Activated CD8-positive, alpha-beta memory T cell treated with anti-CD3 and anti-CD28 coated beads, Interleukin-2, amount 10 ng/mL, durations not matched to agents 7 days and 5 days (primary cell): ENCODE measurements around the gene HOXA9. TPM values are rescaled to one million over a fixed set of nuclear protein-coding genes. Genes with fewer than 3 reads are reported as not detected.

ENCODE experiments used
- ATAC-seq: fragments of 150-1000 bp; cut with Tn5 transposase; one replicate; pipeline ENCODE4 v1.10.0; 2021; ENCODE audit warnings: moderate library complexity
- CTCF ChIA-PET: fragments of 350-600 bp; sonication (Branson Sonifier 250); formaldehyde crosslinking; loops from one replicate; lab custom pipeline; 2021; ENCODE audit warnings: antibody characterized with exemption; lab: Charles Lee
- DNase-seq: peaks from one replicate; pipeline ENCODE4 v3.0.0-alpha.2; 2020
- H3K27ac Mint-ChIP-seq: one replicate; pipeline ENCODE4 v1.8.0; 2021; ENCODE audit warnings: mild to moderate bottlenecking, mixed read lengths
- H3K27me3 Mint-ChIP-seq: one replicate; pipeline ENCODE4 v1.8.0; 2021; ENCODE audit warnings: mixed read lengths
- H3K36me3 Mint-ChIP-seq: one replicate; pipeline ENCODE4 v1.8.0; 2021; ENCODE audit warnings: mild to moderate bottlenecking, mixed read lengths
- H3K4me1 Mint-ChIP-seq: one replicate; pipeline ENCODE4 v1.8.0; 2021; ENCODE audit warnings: mixed read lengths
- H3K4me3 Mint-ChIP-seq: one replicate; pipeline ENCODE4 v1.8.0; 2021; ENCODE audit warnings: mild to moderate bottlenecking, moderate library complexity, mixed read lengths
- H3K9me3 Mint-ChIP-seq: one replicate; pipeline ENCODE4 v1.8.0; 2022; ENCODE audit warnings: low read depth, mixed read lengths
- total RNA-seq, 2 experiments: library from RNA; stranded (reverse); gene quantifications; one replicate each; pipeline ENCODE4 v1.2.3, GENCODE V29; 2021

HOXA9 gene
- total RNA-seq, 2 experiments from 2014 or later = not detected

GRCh38 chr7:27205325-27206280, 40.3 kb upstream of the HOXA9 start:
- H3K27ac Mint-ChIP-seq = no peak overlapping the region
- no peaks in the 10 kb centered on the region for H3K36me3 Mint-ChIP-seq
- H3K9me3 Mint-ChIP-seq = no peaks in the 10 kb centered on the region
- H3K4me1 Mint-ChIP-seq = peaks cover 28% of the 10 kb centered on the region
- CTCF ChIA-PET = interaction anchor here (2.5 kb wide), 1 partner anchor 10 kb away, joined by 8 read pairs; no protein-coding TSS in a partner anchor
- DNase-seq = no peak
- ATAC-seq = no peak
- H3K4me3 Mint-ChIP-seq = no peak overlapping the region
- H3K27me3 Mint-ChIP-seq = peaks cover 98% of the 10 kb centered on the region

- CTCF ChIA-PET = interaction anchor here (2.5 kb wide), 1 partner anchor 9 kb away, joined by 8 read pairs; no protein-coding TSS in a partner anchor
- no peaks in the 10 kb centered on the region for H3K36me3 Mint-ChIP-seq
- ATAC-seq (no peak), DNase-seq (peak; percentile 39)
- peaks cover 27% of the 10 kb centered on the region for H3K4me1 Mint-ChIP-seq
- no peak overlapping the region for H3K4me3 Mint-ChIP-seq
- no peaks in the 10 kb centered on the region for H3K9me3 Mint-ChIP-seq
- no peak overlapping the region for H3K27ac Mint-ChIP-seq
- H3K27me3 Mint-ChIP-seq = peaks cover 96% of the 10 kb centered on the region
Observed at GRCh38 chr7:27204851-27205322, 39.5 kb upstream of the HOXA9 start.

GRCh38 chr7:27203964-27204594, 38.7 kb upstream of the HOXA9 start:
- H3K4me3 Mint-ChIP-seq = no peak overlapping the region
- no peaks in the 10 kb centered on the region for H3K9me3 Mint-ChIP-seq
- ATAC-seq (no peak), DNase-seq (no peak)
- H3K36me3 Mint-ChIP-seq = no peaks in the 10 kb centered on the region
- H3K27me3 Mint-ChIP-seq = peaks cover 91% of the 10 kb centered on the region
- H3K27ac Mint-ChIP-seq = no peak overlapping the region
- H3K4me1 Mint-ChIP-seq = peaks cover 28% of the 10 kb centered on the region
- CTCF ChIA-PET = interaction anchor here (0.6 to 2.5 kb wide), 4 partner anchors 8 to 55 kb away, joined by 3 to 8 read pairs (median 4); no protein-coding TSS in a partner anchor

- Mint-ChIP-seq H3K27ac (no peak overlapping the region), H3K9me3 (no peaks in the 10 kb centered on the region), H3K27me3 (peaks cover 92% of the 10 kb centered on the region), H3K36me3 (no peaks in the 10 kb centered on the region), H3K4me1 (peaks cover 30% of the 10 kb centered on the region), H3K4me3 (no peak overlapping the region)
- CTCF ChIA-PET = interaction anchor here (0.6 to 2.5 kb wide), 5 partner anchors 8 to 56 kb away, joined by 3 to 10 read pairs (median 4); no protein-coding TSS in a partner anchor
- DNase-seq (peak; percentile 15), ATAC-seq (no peak)
Observed at GRCh38 chr7:27203365-27203953, 38.1 kb upstream of the HOXA9 start.

- CTCF ChIA-PET = interaction anchor here (1.2 to 2.4 kb wide), 2 partner anchors 9 to 23 kb away, joined by 4 to 10 read pairs; no protein-coding TSS in a partner anchor
- ATAC-seq = no peak
- H3K27me3 Mint-ChIP-seq = peaks cover 92% of the 10 kb centered on the region
- peaks cover 30% of the 10 kb centered on the region for H3K4me1 Mint-ChIP-seq
- no peak overlapping the region for H3K27ac Mint-ChIP-seq
- no peaks in the 10 kb centered on the region for H3K9me3 Mint-ChIP-seq
- H3K4me3 Mint-ChIP-seq = no peak overlapping the region
- H3K36me3 Mint-ChIP-seq = no peaks in the 10 kb centered on the region
- no peak for DNase-seq
Observed at GRCh38 chr7:27202862-27203134, 37.5 kb upstream of the HOXA9 start.

GRCh38 chr7:27202018-27202861, 36.9 kb upstream of the HOXA9 start:
- ATAC-seq (no peak), DNase-seq (no peak)
- Mint-ChIP-seq H3K27me3 (peaks cover 92% of the 10 kb centered on the region), H3K9me3 (no peaks in the 10 kb centered on the region), H3K27ac (no peak overlapping the region), H3K4me1 (peaks cover 30% of the 10 kb centered on the region), H3K36me3 (no peaks in the 10 kb centered on the region), H3K4me3 (no peak overlapping the region)
- CTCF ChIA-PET = interaction anchor here (1.2 to 2.4 kb wide), 2 partner anchors 9 to 23 kb away, joined by 4 to 10 read pairs; no protein-coding TSS in a partner anchor

- CTCF ChIA-PET = interaction anchor here (1.2 to 2.4 kb wide), 2 partner anchors 10 to 22 kb away, joined by 4 to 10 read pairs; no protein-coding TSS in a partner anchor
- Mint-ChIP-seq H3K27ac (no peak overlapping the region), H3K4me1 (peaks cover 30% of the 10 kb centered on the region), H3K36me3 (no peaks in the 10 kb centered on the region), H3K9me3 (no peaks in the 10 kb centered on the region), H3K27me3 (peaks cover 92% of the 10 kb centered on the region), H3K4me3 (no peak overlapping the region)
- DNase-seq (no peak), ATAC-seq (no peak)
Observed at GRCh38 chr7:27201580-27202017, 36.3 kb upstream of the HOXA9 start.

- no peak for DNase-seq
- peaks cover 32% of the 10 kb centered on the region for H3K4me1 Mint-ChIP-seq
Observed at GRCh38 chr7:27200761-27201579, 35.6 kb upstream of the HOXA9 start.

GRCh38 chr7:27199849-27200760, 34.8 kb upstream of the HOXA9 start, which contains the start of gene HOXA13:
Gene HOXA13 (minus strand): TSS chr7:27200091. CDS start chr7:27200077, 14 bp downstream.
- H3K4me1 Mint-ChIP-seq = peaks cover 28% of the 10 kb centered on the region
- H3K36me3 Mint-ChIP-seq = no peaks in the 10 kb centered on the region
- H3K9me3 Mint-ChIP-seq = no peaks in the 10 kb centered on the region
- peak within 1 kb of the TSS; percentile 67 for H3K27ac Mint-ChIP-seq
- DNase-seq (no peak), ATAC-seq (peak; percentile 54)
- CTCF ChIA-PET = interaction anchor here (1.6 kb wide), 1 partner anchor 13 kb away, joined by 5 read pairs; no protein-coding TSS in a partner anchor
- peaks cover 89% of the 10 kb centered on the region for H3K27me3 Mint-ChIP-seq
- H3K4me3 Mint-ChIP-seq = peak within 1 kb of the TSS; percentile 46

More at GRCh38 chr7:27200761-27201579, 35.6 kb upstream of the HOXA9 start:
- Mint-ChIP-seq H3K9me3 (no peaks in the 10 kb centered on the region), H3K4me3 (peak overlapping the region; percentile 26), H3K36me3 (no peaks in the 10 kb centered on the region), H3K27me3 (peaks cover 91% of the 10 kb centered on the region), H3K27ac (peak overlapping the region; percentile 67)
- CTCF ChIA-PET = interaction anchor here (2.4 kb wide), 1 partner anchor 21 kb away, joined by 10 read pairs; no protein-coding TSS in a partner anchor
- ATAC-seq = no peak

GRCh38 chr7:27198871-27199801, 33.8 kb upstream of the HOXA9 start:
- CTCF ChIA-PET = interaction anchor here (0.9 to 1.6 kb wide), 5 partner anchors 10 to 516 kb away, joined by 3 to 5 read pairs (median 4); no protein-coding TSS in a partner anchor
- H3K27me3 Mint-ChIP-seq = peaks cover 90% of the 10 kb centered on the region
- ATAC-seq (no peak), DNase-seq (no peak)
- no peak overlapping the region for H3K4me3 Mint-ChIP-seq
- H3K27ac Mint-ChIP-seq = no peak overlapping the region
- H3K9me3 Mint-ChIP-seq = no peaks in the 10 kb centered on the region
- peaks cover 26% of the 10 kb centered on the region for H3K4me1 Mint-ChIP-seq
- no peaks in the 10 kb centered on the region for H3K36me3 Mint-ChIP-seq
